Eye (tissue), 1 donor: ENCODE data around the gene SEPHS2.
"Not testable (repeated sequence)": the region's sequence is repeated elsewhere in the genome, so short reads cannot be mapped to it uniquely, and the experiment has no call there.

Experiments used
- DNase-seq: peaks from one replicate; pipeline ENCODE4 v3.0.0-alpha.2; 2015

The SEPHS2 gene, protein sequence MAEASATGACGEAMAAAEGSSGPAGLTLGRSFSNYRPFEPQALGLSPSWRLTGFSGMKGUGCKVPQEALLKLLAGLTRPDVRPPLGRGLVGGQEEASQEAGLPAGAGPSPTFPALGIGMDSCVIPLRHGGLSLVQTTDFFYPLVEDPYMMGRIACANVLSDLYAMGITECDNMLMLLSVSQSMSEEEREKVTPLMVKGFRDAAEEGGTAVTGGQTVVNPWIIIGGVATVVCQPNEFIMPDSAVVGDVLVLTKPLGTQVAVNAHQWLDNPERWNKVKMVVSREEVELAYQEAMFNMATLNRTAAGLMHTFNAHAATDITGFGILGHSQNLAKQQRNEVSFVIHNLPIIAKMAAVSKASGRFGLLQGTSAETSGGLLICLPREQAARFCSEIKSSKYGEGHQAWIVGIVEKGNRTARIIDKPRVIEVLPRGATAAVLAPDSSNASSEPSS

DNA sequence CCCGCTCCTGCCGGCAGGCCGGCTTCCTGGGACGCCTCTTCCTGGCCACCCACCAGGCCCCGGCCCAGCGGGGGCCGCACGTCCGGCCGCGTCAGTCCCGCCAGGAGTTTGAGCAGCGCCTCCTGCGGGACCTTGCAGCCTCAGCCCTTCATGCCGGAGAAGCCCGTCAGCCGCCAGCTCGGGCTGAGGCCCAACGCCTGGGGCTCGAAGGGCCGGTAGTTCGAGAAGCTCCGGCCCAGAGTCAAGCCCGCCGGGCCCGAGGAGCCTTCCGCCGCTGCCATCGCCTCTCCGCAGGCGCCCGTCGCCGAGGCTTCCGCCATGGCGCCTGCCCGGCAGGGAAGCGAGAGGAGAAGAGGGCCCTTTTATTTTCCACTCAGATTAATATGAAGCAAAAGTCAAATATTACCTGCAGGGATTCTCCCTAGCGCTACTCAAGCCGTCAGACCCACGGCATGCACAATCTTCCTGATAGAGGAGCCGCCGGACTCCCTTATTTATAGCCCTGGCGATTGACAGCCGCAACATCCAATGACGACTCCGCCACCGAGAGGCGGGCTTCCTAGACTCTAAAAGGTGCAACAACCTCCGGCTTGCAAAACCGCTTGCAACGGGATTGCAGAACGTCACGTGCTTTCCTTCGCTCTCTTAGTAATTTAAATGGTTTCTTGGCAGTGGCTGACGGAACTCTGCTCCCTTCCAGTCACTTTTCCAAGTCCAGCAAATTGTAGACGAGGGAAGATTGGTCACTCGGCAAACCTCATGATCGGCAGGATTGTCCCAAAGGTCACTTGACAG lies at the start of gene SEPHS2:
Gene SEPHS2, minus strand, starts transcription at position 467 of the 795 bp plus-strand sequence. Its CDS starts 147 bp downstream, at position 320.
- DNase-seq, result peak; percentile 99

DNA sequence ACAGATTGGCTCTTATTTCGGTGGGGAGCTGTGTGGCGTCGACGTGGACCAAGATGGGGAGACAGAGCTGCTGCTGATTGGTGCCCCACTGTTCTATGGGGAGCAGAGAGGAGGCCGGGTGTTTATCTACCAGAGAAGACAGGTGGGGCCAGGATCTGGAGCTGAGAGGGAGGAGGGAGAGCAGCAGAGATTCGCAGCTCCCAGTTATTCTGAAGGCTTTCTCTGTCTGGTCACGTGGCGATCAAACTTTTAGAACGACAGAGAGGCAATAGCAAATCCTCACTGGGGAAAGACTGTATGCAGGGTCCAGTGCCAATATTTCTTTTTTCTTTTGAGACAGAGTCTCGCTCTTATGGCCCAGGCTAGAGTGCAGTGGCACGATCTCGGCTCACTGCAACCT lies 49.0 kb upstream of the SEPHS2 start:
- DNase-seq, result no peak

DNA sequence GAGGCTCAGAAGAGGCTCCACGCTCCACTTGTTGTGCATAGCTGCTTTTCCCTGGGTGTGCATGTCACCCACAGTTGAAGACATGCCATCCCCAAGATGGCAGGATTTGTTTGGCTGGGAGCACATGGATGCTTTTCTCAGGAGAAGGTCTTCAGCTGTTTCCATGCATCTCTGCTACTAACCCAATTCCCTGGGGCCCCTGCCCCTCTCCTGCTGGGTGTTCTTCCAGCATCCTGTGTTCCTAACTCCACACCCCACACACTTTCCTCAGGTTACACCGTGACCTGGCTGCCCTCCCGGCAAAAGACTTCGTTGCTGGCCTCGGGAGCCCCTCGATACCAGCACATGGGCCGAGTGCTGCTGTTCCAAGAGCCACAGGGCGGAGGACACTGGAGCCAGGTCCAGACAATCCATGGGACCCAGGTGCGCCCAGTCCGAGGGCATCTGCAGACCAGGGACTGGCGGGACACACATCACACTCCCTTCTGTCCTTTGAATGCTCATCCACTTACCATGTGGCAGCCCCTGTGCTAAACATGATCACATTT lies 48.3 kb upstream of the SEPHS2 start:
- DNase-seq, result no peak

DNA sequence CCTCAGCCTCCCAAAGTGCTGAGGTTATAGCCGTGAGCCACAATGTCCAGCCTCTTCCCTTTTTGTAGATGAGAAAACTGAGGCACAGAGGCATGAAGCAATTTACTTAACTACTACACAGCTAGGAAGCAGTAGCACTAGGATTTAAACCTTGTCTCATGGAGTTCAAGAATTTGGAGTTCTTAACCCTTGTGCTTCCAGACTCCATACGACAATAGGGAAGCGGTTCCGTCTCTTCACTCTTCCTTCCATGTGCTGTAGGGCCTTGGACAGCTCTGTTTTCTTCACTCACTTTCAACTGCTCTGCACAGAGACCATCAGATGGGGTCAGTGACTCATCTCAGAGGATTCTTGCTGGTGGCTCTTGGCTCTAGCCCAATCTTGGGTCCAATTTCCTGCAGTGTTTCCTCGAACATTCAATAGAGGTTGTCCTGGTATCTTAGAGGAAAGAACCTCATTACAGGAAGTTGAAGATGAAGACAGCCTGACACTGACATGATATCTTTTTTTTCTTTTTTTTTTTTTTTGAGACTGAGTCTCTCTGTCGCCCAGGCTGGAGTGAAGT lies 46.2 kb upstream of the SEPHS2 start:
- DNase-seq, result peak; percentile 21

DNA sequence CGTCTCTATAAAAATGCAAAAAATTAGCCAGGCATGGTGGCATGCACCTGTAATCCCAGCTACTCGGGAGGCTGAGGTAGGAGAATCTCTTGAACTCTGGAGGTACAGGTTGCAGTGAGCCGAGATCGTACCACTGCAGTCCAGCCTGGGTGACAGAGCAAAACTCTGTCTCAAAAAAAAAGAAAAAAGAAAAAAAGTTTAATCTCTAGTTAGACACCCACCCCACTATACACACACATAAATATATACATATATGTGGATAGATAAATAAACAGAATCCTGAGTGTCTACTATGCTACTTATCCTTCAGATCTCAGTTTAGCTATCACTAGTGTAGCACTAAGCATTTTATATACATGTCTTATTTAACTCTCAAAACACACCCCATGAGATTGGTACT lies 45.6 kb upstream of the SEPHS2 start:
- DNase-seq, result no peak

DNA sequence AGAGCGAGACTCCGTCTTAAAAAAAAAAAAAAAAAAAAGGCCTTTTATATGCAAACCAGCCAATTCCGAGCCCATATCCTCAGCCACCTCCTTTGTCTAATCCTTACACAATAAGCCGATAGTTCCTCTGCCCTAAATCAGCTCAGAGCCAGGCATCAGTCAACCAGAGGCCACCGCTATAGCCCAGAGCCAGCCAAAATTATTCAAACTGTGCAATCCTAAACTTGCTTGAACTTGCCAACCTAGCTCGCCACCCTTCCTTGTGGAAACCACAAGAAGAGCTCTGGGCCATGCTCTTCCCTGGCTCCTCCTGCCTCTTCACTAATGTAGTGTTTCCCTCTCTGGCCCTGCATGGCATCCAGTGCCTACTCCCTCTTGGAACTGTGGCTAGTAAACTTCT lies 44.5 kb upstream of the SEPHS2 start:
- no peak for DNase-seq

DNA sequence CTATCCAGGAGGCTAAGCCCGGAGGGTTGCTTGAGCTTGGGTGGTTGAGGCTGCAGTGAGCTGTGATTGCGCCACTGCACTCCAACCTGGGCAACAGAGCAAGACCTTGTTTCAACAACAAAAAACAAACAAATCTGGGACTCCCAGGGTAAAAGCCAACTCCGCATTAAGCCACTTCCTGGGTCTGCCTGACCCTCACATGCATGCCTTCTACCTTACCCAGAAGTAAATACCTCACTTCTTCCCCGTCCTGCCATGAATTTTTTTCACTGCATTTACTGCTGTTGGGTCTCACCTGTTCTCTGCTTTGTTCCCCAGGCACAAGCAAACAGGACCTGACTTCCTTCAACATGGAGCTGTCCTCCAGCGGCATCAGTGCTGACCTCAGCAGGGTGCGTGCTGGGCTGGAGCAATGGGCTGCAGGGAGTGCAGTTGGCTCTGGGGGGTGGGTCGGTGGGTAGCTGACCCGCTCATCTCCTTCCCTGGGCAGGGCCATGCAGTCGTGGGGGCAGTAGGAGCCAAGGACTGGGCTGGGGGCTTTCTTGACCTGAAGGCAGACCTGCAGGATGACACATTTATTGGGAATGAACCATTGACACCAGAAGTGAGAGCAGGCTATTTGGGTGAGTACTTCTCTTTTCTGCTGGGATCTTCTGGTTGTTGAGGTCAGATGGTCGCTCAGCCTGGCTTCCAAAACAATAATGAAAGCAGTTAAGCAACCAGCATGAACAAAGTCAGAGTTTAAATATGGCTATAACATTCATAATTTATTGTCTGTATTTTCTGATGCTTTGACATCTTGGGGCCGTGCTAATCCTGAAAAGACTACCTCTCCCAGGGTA lies 43.3 kb upstream of the SEPHS2 start:
- no peak for DNase-seq

DNA sequence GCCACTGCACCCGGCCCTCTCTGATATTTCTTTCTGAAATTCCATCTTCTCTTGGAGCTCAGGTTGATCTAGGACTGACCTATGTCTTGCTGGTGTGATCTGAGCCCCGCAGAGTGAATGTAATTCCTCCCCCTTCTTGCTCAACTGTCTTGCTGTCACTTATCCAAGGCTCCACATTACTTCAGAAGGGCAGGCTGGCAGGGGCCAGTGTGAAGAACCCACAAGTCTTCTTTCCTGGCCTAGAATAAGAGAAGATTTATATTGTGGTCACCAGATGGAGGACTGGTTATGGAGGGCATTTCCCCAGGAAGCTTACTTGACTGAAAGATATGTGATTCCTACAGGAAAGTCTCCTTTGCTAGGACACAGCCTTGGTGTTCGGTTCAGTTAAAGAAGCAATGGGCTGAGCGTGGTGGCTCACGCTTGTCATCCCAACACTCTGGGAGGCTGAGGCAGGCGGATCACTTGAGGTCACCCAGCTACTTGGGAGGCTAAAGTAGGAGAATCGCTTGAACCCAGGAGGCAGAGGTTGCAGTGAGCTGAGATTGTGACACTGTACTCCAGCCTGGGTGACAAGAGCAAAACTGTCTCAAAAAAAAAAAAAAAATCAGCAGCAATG lies 40.3 kb upstream of the SEPHS2 start:
- DNase-seq, result no peak

DNA sequence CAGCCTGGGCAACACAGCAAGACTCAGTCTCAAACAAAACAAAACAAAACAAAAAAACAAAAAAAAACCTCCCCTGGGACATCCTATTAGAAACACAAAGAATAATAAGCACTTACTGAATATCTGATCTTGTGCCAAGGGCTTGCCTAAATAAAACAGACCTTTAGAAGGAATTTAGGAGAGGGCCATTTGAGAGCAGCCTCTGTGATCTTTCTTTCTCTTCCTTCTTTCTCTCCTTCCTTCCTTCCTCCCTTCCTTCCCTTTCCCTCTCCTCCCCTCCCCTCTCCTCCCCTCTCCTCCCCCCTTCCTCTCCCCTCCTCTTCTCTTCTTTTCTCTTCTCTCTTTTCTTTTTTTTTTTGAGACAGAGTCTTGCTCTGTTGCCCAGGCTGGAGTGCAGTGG lies 39.2 kb upstream of the SEPHS2 start:
- no peak for DNase-seq

DNA sequence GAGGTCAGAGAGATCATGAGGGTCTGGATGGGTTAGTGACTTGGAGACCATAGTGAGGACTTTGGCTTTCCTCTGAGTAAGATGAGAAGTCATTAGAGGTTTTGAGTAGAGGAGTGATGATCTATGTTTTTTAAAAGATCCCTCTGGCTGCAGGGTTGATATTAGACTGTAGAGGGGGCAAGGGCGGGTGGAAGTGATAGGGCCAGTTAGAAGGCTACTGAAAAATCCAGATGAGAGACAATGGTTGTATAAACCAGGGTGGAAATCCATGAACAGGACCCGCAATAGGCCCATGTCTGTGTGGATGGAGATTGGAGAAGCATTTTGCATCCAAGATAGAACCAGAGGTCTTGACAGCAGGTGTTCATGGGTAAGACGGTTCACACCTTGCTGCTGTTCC lies 36.7 kb upstream of the SEPHS2 start:
- no peak for DNase-seq

DNA sequence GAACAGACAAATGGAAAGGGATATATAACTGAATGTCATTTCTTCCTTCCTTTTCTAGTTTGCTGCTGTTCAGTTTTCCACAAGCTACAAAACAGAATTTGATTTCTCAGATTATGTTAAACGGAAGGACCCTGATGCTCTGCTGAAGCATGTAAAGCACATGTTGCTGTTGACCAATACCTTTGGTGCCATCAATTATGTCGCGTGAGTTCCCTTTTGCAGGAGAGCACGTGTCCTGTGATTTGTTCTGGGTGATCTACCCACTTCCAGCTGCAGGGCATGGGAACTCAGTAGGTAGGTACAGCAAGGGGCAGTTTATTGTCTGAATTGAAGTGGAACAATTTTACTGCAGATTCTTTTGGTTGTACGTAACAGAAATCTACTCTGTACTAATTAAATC lies 35.7 kb upstream of the SEPHS2 start:
- no peak for DNase-seq

DNA sequence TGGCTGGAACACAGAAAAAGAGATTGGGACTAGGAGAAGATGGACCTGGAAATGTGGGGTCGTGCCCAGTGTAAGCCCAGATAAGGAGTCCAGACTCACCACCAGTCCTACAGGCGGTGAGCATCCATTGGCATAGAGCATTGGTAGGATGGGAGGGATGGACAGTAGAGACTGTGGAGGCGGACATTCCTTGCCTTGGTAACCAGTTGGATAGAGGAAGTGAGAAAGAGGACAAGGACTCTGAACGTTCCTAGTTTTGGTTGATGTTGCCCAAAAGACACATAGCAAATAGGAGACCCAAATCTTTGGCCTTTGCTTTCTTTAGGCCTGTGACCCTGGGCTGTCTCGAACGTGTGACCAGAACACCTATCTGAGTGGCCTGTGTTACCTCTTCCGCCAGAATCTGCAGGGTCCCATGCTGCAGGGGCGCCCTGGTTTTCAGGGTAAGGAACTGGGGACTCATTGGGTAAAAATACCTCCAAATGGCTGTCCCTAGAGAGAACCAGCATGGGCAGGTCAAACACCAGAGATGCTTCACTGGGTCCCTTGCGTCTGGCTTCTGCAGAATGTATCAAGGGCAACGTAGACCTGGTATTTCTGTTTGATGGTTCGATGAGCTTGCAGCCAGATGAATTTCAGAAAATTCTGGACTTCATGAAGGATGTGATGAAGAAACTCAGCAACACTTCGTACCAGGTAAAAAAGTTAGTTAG lies 33.2 kb upstream of the SEPHS2 start:
- no peak for DNase-seq

DNA sequence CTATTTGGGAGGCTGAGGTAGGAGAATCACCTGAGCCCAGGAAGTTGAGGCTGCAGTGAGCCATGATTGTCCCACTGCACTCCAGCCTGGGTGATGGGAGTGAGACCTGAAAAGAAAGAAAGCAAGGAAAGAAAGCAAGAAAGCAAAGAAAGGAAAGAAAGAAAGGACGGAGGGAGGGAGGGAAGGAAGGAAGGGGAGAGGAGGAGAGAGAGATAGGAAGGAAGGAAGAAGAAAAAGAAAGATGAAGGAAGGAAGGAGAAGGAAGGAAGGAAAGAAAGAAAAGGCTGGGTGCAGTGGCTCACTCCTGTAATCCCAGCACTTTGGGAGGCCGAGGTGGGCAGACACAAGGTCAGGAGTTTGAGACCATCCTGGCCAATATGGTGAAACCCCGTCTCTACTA lies 32.1 kb upstream of the SEPHS2 start:
- DNase-seq, result not testable (repeated sequence)

DNA sequence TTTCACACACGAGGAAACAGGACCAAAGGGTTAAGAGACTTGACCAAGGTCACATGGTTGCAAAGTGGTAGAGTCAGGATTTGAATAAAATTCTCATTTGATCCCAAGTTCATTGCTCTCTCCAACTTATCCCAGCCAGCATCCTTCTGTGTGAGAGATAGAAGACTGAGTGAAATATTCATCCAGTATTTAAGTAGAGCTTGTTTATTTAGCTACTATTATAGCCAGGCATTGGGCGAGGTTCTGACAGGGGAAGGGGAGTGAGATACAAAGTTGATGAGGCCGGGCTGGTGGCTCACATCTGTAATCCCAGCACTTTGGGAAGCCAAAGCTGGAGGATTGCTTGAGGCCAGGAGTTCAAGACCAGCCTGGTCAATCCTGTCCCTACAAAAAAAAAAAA lies 31.3 kb upstream of the SEPHS2 start:
- DNase-seq, result no peak

DNA sequence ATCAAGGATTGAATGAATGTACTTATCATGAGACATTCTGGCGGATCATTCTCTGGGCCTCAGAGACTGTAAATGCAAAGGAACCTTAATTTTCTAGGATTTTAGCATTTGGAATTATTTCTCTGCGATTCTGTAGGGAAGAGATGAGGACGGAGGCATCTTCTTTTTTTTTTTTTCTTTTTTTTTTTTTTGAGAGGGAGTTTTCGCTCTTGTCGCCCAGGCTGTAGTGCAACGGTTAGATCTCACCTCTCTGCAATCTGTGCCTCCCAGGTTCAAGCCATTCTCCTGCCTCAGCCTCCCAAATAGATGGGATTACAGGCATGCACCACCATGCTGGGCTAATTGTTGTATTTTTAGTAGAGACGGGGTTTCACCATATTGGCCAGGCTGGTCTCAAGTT lies 29.0 kb upstream of the SEPHS2 start:
- no peak for DNase-seq

DNA sequence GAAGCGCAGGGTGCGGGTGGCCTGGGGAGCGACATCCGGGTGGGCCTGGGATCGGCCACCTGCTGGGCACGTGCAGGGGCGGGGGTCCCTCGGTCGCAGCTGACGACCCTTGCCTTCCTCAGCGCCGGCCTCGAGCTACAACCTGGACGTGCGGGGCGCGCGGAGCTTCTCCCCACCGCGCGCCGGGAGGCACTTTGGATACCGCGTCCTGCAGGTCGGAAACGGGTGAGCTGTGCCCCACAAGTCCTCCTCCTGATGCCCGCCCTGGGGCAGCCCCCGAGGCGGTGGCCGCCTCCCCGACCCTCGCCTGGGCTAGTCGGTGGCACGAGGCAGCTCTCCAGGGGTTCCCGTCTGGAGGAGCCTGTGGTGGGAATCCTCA lies 28.4 kb upstream of the SEPHS2 start:
- no peak for DNase-seq

DNA sequence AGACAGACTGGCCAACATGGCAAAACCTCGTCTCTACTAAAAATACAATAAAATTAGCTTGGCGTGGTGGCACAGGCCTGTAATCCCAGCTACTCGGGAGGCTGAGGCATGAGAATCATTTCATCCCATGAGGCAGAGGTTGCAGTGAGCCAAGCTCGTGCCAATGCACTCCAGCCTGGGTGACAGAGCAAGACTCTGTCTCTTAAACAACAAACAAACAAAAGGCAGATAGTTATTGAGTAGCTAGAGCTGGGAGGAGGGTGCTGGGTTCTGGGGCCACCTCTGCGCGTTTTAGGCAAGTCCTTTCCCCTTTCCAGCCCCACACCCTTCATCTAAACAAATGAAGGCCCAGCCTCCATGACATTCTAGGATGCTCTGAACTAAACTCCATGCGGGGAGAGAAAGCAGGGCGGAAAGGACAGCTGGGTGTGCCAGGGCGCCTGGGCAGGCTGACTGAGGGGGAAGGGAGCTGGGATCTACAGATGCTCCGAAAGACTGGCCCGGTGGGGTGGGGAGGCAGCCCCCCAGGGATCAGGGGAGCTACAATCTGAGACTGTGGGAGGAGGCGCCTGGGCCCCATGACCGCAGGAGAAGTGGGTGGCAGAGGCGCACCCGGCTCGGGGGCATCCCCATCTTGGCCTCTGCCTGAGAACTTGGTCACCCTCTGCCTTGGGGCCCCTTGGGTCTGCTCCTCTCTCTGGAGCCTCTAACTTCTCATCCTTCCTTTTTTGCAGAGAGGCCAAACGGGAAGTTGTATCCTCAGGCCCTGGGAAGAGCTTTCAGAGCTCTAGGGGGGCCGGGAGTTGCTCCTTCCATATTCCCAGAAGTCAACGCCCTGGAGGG lies 27.8 kb upstream of the SEPHS2 start:
- no peak for DNase-seq

DNA sequence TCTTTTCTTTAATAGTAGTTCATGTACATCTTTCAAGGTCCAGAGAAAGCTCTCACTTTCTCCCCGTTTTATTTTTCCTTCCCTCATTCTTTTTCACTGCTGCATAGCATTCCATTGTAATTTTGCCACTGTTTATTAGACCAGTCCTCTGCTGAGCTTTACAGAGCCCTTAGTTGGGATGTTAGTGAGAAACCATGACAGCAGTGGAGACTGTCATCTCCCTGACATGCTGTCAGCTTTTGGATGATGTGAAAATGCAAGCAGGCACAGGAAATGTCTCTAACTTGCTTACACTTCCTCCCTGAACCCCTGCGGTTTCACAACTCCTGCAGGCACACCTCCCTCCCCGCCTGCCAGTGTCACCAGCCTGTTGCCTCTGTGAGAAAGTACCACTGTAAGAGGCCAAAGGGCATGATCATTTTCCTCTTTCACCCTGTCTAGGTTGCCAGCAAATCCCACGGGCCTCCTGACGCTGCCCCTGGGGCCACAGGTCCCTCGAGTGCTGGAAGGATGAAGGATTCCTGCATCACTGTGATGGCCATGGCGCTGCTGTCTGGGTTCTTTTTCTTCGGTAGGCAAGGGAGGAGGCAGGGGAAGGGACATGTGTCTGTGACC lies 26.8 kb upstream of the SEPHS2 start, which contains the start of gene ITGAL:
Gene ITGAL, plus strand, starts transcription at position 415 of the 615 bp plus-strand sequence. Its CDS starts 96 bp downstream, at position 511.
- DNase-seq, result no peak

DNA sequence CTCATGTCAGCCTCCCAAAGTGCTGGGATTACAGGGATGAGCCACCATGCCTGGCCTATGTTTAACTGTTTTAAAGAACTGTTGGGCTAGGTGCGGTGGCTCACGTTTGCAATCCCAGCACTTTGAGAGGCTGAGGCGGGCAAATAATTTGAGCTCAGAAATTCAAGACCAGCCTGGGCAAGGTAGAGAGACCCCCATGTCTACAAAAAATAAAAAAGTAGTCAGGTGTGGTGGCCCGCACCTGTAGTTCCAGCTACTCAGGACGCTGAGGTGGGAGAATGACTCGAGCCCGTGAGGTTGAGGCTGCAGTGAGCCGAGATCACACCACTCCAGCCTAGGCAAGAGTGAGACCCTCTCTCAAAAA lies 24.9 kb upstream of the SEPHS2 start:
- DNase-seq, result no peak

DNA sequence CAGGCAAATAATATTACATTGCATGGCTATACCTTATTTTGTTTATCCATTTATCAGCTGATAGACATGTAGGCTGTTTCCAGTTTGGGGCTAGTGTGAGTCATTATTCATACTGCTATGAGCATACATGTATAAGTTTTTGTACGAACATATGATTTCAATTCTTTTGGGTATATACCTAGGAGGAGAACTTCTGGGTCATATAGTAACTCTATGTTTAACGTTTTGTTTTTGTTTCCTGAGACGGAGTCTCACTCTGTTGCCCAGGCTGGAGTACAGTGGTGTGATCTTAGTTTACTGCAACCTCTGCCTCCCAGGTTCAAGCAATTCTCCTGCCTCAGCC lies 24.5 kb upstream of the SEPHS2 start:
- no peak for DNase-seq
